ENCODE data around the gene OR6S1.
"Not testable (repeated sequence)": the region's sequence is repeated elsewhere in the genome, so short reads cannot be mapped to it uniquely, and the experiment has no call there.

- not testable (repeated sequence) for TF ChIP-seq CTCF (conservative IDR thresholded peaks at IDR 0.05; ENCODE audit: low read depth in 2 of 2); CREB1 (CRISPR knock-in tag; IDR thresholded peaks at IDR 0.05; ENCODE audit: low read depth); EZH2 (IDR thresholded peaks at IDR 0.05; ENCODE audit: low read depth, unreplicated experiment); ETS1 (IDR thresholded peaks at IDR 0.05); POLR2AphosphoS5 (IDR thresholded peaks at IDR 0.05; ENCODE audit: low read depth)
Measured at GRCh38 chr14:20595726-20596125, 45.8 kb downstream of the OR6S1 start.
